Measurements from ENCODE around the gene STOML2. TPM values are rescaled to one million over a fixed set of nuclear protein-coding genes. Genes with fewer than 3 reads are reported as not detected.
A peak's percentile ranks its signal among the peaks of the same experiment; 100 is the strongest.

Gene STOML2
- total RNA-seq, 1 experiment from 2014 or later: 214 TPM

DNA sequence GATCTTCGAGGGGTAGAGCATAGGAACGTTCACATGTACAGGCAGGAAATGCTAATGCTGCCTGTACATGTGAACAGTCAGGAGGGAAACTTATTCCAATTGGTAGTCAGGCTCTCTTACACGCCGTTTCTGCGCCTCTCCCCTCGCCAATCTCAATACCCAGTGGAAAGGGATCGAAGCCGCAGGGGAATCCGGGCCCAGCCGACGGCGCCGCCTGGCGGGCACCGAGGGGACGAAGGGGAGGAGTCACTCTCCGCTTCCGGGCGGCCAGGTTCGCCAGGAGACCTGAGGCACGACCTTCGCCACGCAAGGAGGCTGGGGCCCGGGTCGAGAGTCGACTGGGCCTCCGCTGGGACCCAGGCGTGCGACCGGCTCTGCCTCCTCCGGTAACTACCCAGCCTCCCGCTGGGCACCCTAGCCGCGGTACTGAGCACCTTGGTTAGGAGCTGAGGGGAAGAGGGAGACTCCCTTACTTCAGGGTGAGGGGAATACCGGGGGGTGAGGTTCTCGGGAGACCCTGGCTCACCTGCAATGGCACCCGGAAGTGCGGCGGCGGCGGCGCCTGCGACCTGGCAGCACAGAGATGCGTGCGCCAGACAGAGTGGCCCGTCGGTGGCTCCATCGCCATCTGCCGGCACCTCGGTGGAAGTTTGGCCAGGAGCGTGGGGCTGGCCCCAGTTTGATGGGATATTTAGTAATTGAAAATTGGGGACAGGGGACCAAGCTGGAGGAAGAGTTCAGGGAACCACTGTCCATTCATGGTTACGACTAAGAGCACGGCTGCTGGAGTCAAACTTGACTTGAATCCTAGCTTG lies 6.7 kb downstream of the STOML2 start, which contains the start of gene PIGO (continued):
- TF ChIP-seq, protein P1, sequence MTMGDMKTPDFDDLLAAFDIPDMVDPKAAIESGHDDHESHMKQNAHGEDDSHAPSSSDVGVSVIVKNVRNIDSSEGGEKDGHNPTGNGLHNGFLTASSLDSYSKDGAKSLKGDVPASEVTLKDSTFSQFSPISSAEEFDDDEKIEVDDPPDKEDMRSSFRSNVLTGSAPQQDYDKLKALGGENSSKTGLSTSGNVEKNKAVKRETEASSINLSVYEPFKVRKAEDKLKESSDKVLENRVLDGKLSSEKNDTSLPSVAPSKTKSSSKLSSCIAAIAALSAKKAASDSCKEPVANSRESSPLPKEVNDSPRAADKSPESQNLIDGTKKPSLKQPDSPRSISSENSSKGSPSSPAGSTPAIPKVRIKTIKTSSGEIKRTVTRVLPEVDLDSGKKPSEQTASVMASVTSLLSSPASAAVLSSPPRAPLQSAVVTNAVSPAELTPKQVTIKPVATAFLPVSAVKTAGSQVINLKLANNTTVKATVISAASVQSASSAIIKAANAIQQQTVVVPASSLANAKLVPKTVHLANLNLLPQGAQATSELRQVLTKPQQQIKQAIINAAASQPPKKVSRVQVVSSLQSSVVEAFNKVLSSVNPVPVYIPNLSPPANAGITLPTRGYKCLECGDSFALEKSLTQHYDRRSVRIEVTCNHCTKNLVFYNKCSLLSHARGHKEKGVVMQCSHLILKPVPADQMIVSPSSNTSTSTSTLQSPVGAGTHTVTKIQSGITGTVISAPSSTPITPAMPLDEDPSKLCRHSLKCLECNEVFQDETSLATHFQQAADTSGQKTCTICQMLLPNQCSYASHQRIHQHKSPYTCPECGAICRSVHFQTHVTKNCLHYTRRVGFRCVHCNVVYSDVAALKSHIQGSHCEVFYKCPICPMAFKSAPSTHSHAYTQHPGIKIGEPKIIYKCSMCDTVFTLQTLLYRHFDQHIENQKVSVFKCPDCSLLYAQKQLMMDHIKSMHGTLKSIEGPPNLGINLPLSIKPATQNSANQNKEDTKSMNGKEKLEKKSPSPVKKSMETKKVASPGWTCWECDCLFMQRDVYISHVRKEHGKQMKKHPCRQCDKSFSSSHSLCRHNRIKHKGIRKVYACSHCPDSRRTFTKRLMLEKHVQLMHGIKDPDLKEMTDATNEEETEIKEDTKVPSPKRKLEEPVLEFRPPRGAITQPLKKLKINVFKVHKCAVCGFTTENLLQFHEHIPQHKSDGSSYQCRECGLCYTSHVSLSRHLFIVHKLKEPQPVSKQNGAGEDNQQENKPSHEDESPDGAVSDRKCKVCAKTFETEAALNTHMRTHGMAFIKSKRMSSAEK (CRISPR knock-in tag; IDR thresholded peaks at IDR 0.05; ENCODE audit: borderline replicate concordance): no peak
- peak; percentile 41; the same call in 1 of the 2 replicates for TF ChIP-seq TP53 (CRISPR knock-in tag; IDR thresholded peaks at IDR 0.05)
- TF ChIP-seq E2F5 (CRISPR knock-in tag; IDR thresholded peaks at IDR 0.05): peak; percentile 55; the same call in 1 of the 2 replicates
- TF ChIP-seq GABPB1 (CRISPR knock-in tag; IDR thresholded peaks at IDR 0.05): peak; percentile 84
- TF ChIP-seq ZNF425 (CRISPR knock-in tag; conservative IDR thresholded peaks at IDR 0.05): no peak
- no peak for TF ChIP-seq ZNF219 (CRISPR knock-in tag; IDR thresholded peaks at IDR 0.05; ENCODE audit: borderline replicate concordance)
- peak; percentile 78 for TF ChIP-seq CREM (CRISPR knock-in tag; IDR thresholded peaks at IDR 0.05)
- TF ChIP-seq RELA (CRISPR knock-in tag; IDR thresholded peaks at IDR 0.05; ENCODE audit: borderline replicate concordance): peak; percentile 89; the same call in 1 of the 2 replicates
- TF ChIP-seq, protein P2, sequence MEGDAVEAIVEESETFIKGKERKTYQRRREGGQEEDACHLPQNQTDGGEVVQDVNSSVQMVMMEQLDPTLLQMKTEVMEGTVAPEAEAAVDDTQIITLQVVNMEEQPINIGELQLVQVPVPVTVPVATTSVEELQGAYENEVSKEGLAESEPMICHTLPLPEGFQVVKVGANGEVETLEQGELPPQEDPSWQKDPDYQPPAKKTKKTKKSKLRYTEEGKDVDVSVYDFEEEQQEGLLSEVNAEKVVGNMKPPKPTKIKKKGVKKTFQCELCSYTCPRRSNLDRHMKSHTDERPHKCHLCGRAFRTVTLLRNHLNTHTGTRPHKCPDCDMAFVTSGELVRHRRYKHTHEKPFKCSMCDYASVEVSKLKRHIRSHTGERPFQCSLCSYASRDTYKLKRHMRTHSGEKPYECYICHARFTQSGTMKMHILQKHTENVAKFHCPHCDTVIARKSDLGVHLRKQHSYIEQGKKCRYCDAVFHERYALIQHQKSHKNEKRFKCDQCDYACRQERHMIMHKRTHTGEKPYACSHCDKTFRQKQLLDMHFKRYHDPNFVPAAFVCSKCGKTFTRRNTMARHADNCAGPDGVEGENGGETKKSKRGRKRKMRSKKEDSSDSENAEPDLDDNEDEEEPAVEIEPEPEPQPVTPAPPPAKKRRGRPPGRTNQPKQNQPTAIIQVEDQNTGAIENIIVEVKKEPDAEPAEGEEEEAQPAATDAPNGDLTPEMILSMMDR (IDR thresholded peaks at IDR 0.05): peak; percentile 64
- TF ChIP-seq ZNF263 (CRISPR knock-in tag; IDR thresholded peaks at IDR 0.05; ENCODE audit: low read depth): no peak
- TF ChIP-seq FOXJ3 (CRISPR knock-in tag; IDR thresholded peaks at IDR 0.05; ENCODE audit: borderline replicate concordance): no peak
- no peak for TF ChIP-seq JAZF1 (CRISPR knock-in tag; IDR thresholded peaks at IDR 0.05)
- TF ChIP-seq IRF2 (CRISPR knock-in tag; IDR thresholded peaks at IDR 0.05; ENCODE audit: borderline replicate concordance, low read depth): no peak
- TF ChIP-seq, protein P3, sequence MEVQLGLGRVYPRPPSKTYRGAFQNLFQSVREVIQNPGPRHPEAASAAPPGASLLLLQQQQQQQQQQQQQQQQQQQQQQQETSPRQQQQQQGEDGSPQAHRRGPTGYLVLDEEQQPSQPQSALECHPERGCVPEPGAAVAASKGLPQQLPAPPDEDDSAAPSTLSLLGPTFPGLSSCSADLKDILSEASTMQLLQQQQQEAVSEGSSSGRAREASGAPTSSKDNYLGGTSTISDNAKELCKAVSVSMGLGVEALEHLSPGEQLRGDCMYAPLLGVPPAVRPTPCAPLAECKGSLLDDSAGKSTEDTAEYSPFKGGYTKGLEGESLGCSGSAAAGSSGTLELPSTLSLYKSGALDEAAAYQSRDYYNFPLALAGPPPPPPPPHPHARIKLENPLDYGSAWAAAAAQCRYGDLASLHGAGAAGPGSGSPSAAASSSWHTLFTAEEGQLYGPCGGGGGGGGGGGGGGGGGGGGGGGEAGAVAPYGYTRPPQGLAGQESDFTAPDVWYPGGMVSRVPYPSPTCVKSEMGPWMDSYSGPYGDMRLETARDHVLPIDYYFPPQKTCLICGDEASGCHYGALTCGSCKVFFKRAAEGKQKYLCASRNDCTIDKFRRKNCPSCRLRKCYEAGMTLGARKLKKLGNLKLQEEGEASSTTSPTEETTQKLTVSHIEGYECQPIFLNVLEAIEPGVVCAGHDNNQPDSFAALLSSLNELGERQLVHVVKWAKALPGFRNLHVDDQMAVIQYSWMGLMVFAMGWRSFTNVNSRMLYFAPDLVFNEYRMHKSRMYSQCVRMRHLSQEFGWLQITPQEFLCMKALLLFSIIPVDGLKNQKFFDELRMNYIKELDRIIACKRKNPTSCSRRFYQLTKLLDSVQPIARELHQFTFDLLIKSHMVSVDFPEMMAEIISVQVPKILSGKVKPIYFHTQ (CRISPR knock-in tag; IDR thresholded peaks at IDR 0.05): 0 out of 2 replicates have a peak, but pooled peaks have one; percentile 43
- peak; percentile 59; the same call in 1 of the 2 replicates for TF ChIP-seq ZBTB43 (CRISPR knock-in tag; IDR thresholded peaks at IDR 0.05)
- no peak for TF ChIP-seq ATF3 (CRISPR knock-in tag; conservative IDR thresholded peaks at IDR 0.05)
- TF ChIP-seq GTF2I (CRISPR knock-in tag; conservative IDR thresholded peaks at IDR 0.05): no peak
- TF ChIP-seq MXD4 (CRISPR knock-in tag; IDR thresholded peaks at IDR 0.05; ENCODE audit: borderline replicate concordance): no peak
- no peak for TF ChIP-seq JUN (CRISPR knock-in tag; IDR thresholded peaks at IDR 0.05)
- TF ChIP-seq FOXP1 (CRISPR knock-in tag; IDR thresholded peaks at IDR 0.05; ENCODE audit: borderline replicate concordance): peak; percentile 82; the same call in 1 of the 2 replicates
- peak; percentile 76 for TF ChIP-seq FOXK1 (CRISPR knock-in tag; IDR thresholded peaks at IDR 0.05)
- peak; percentile 88 for TF ChIP-seq ZNF232 (CRISPR knock-in tag; IDR thresholded peaks at IDR 0.05)
- TF ChIP-seq MYBL2 (CRISPR knock-in tag; IDR thresholded peaks at IDR 0.05): peak; percentile 58; the same call in 1 of the 2 replicates
- peak; percentile 40; the same call in 1 of the 2 replicates for TF ChIP-seq TEAD1 (CRISPR knock-in tag; IDR thresholded peaks at IDR 0.05)
- TF ChIP-seq SOX15 (CRISPR knock-in tag; IDR thresholded peaks at IDR 0.05): no peak

Measured in WTC11 (cell line).